Ovary (tissue), 3 donors: ENCODE results near the gene ADK.

Experiments
- POLR2A ChIP-seq: fragments of 450-650 bp; IDR thresholded peaks from one replicate; pipeline ENCODE4 v1.6.1; 2017; ENCODE audit warnings: antibody characterized with exemption, mild to moderate bottlenecking, moderate library complexity
- TF ChIP-seq, protein P1 (sequence below), 3 donors: fragments of 450-650 bp in 2 of 3; fragments of 200-600 bp in 1 of 3; IDR thresholded peaks; one replicate each; pipeline versions ENCODE4 v1.5.1 to v1.8.0; 2016 to 2022; ENCODE audit warnings: antibody characterized with exemption in 3 of 3, mild to moderate bottlenecking in 1 of 3
- donor health status: DM: no; HTN: no; CAD: no.

GRCh38 chr10:74381291-74381853 lies 230.4 kb downstream of the ADK start:
- TF ChIP-seq, protein P1, sequence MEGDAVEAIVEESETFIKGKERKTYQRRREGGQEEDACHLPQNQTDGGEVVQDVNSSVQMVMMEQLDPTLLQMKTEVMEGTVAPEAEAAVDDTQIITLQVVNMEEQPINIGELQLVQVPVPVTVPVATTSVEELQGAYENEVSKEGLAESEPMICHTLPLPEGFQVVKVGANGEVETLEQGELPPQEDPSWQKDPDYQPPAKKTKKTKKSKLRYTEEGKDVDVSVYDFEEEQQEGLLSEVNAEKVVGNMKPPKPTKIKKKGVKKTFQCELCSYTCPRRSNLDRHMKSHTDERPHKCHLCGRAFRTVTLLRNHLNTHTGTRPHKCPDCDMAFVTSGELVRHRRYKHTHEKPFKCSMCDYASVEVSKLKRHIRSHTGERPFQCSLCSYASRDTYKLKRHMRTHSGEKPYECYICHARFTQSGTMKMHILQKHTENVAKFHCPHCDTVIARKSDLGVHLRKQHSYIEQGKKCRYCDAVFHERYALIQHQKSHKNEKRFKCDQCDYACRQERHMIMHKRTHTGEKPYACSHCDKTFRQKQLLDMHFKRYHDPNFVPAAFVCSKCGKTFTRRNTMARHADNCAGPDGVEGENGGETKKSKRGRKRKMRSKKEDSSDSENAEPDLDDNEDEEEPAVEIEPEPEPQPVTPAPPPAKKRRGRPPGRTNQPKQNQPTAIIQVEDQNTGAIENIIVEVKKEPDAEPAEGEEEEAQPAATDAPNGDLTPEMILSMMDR (IDR thresholded peaks at IDR 0.05) = no peak
- no peak for TF ChIP-seq POLR2A
